Activated CD8-positive, alpha-beta memory T cell treated with anti-CD3 and anti-CD28 coated beads, Interleukin-2, amount 10 ng/mL, durations not matched to agents 7 days and 5 days (primary cell): ENCODE measurements around the gene NCOA7. TPM values are rescaled to one million over a fixed set of nuclear protein-coding genes. Genes with fewer than 3 reads are reported as not detected.
A peak's percentile ranks its signal among the peaks of the same experiment; 100 is the strongest.
"Not testable (repeated sequence)": the region's sequence is repeated elsewhere in the genome, so short reads cannot be mapped to it uniquely, and the experiment has no call there.

Experiments used
- ATAC-seq: fragments of 150-1000 bp; cut with Tn5 transposase; one replicate; pipeline ENCODE4 v1.10.0; 2021; ENCODE audit warnings: moderate library complexity
- CTCF ChIA-PET: fragments of 350-600 bp; sonication (Branson Sonifier 250); formaldehyde crosslinking; loops from one replicate; lab custom pipeline; 2021; ENCODE audit warnings: antibody characterized with exemption; lab: Charles Lee
- DNase-seq: peaks from one replicate; pipeline ENCODE4 v3.0.0-alpha.2; 2020
- H3K27ac Mint-ChIP-seq: one replicate; pipeline ENCODE4 v1.8.0; 2021; ENCODE audit warnings: mild to moderate bottlenecking, mixed read lengths
- H3K27me3 Mint-ChIP-seq: one replicate; pipeline ENCODE4 v1.8.0; 2021; ENCODE audit warnings: mixed read lengths
- H3K36me3 Mint-ChIP-seq: one replicate; pipeline ENCODE4 v1.8.0; 2021; ENCODE audit warnings: mild to moderate bottlenecking, mixed read lengths
- H3K4me1 Mint-ChIP-seq: one replicate; pipeline ENCODE4 v1.8.0; 2021; ENCODE audit warnings: mixed read lengths
- H3K4me3 Mint-ChIP-seq: one replicate; pipeline ENCODE4 v1.8.0; 2021; ENCODE audit warnings: mild to moderate bottlenecking, moderate library complexity, mixed read lengths
- H3K9me3 Mint-ChIP-seq: one replicate; pipeline ENCODE4 v1.8.0; 2022; ENCODE audit warnings: low read depth, mixed read lengths
- total RNA-seq, 2 experiments: library from RNA; stranded (reverse); gene quantifications; one replicate each; pipeline ENCODE4 v1.2.3, GENCODE V29; 2021

Gene NCOA7
- total RNA-seq, 2 experiments from 2014 or later: 45.3 to 46.9 TPM

DNA sequence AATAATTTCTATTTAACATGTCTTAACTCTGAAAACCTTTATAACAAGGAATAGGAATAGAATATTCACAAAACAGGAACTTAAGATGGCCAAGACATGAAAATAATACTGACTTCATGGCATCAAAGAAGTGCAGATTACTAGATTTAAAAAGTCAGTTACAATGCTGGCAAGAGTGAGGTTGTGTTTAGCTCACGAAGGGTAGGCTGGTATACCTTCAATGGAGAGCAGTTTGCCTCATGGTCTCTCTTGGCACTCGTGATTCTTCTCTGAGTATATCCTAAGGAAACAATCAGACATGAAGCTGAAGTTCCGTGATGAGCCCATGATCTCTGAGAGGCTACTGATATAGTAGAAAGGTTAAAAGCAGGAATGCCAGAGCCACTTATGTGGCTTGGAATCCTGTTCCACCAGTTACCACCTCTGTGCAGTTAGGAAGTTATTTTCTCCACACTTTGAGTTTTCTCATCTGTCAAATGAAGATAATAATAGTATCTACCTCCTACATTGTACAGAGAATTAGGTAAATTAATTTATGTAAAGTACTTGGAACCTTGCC is 7.2 kb downstream of the NCOA7 start:
- peaks cover 30% of the 10 kb centered on the region for H3K4me1 Mint-ChIP-seq
- CTCF ChIA-PET: interaction anchor here (1.6 to 2.3 kb wide), 2 partner anchors 8 to 158 kb away, joined by 5 to 7 read pairs; no protein-coding TSS in a partner anchor
- no peaks in the 10 kb centered on the region for H3K27me3 Mint-ChIP-seq
- no peak overlapping the region for H3K27ac Mint-ChIP-seq
- H3K9me3 Mint-ChIP-seq: no peaks in the 10 kb centered on the region
- ATAC-seq: no peak
- peaks cover 31% of the 10 kb centered on the region for H3K36me3 Mint-ChIP-seq
- DNase-seq: no peak
- H3K4me3 Mint-ChIP-seq: no peak overlapping the region

- DNase-seq (no peak), ATAC-seq (no peak)
- CTCF ChIA-PET: interaction anchor here (2.3 kb wide), 1 partner anchor 9 kb away, joined by 5 read pairs; no protein-coding TSS in a partner anchor
- H3K36me3 Mint-ChIP-seq: peaks cover 33% of the 10 kb centered on the region
- no peak overlapping the region for H3K27ac Mint-ChIP-seq
- H3K4me1 Mint-ChIP-seq: peaks cover 30% of the 10 kb centered on the region
- H3K27me3 Mint-ChIP-seq: no peaks in the 10 kb centered on the region
- no peaks in the 10 kb centered on the region for H3K9me3 Mint-ChIP-seq
- H3K4me3 Mint-ChIP-seq: no peak overlapping the region
Observed at GRCh38 chr6:125798734-125799508, 8.2 kb downstream of the NCOA7 start.

GRCh38 chr6:125802383-125802782 is 11.6 kb downstream of the NCOA7 start:
- Mint-ChIP-seq H3K4me3 (no peak overlapping the region), H3K4me1 (peaks cover 46% of the 10 kb centered on the region), H3K27me3 (no peaks in the 10 kb centered on the region), H3K36me3 (peaks cover 44% of the 10 kb centered on the region), H3K9me3 (no peaks in the 10 kb centered on the region), H3K27ac (no peak overlapping the region)
- ATAC-seq (no peak), DNase-seq (no peak)
- CTCF ChIA-PET: interaction anchor here (1.1 to 2.0 kb wide), 3 partner anchors 12 to 21 kb away, joined by 3 to 13 read pairs (median 3); partner anchors contain the start of gene NCOA7

DNA sequence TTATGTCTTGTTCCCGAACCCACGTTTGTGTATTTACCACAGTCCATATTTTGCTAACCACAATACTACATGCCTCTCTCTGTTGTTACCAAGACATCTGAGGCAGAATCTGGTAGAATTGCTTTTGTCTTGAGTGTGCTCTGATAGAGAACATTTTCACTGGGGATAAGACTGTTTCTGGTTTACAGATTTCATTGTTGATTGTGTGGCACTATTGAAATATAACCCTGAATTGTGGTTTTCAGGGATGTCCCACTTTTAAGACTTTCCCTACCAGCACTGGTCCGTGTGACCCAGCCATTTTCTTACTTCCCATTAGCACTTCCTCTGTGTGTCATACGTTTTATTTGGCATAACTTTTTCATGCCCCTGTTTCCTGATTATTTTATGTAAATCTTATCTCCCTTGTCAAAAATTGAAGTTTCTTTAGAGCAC is 12.2 kb downstream of the NCOA7 start:
- peaks cover 44% of the 10 kb centered on the region for H3K36me3 Mint-ChIP-seq
- no peak for ATAC-seq
- DNase-seq: no peak
- H3K4me3 Mint-ChIP-seq: no peak overlapping the region
- H3K9me3 Mint-ChIP-seq: no peaks in the 10 kb centered on the region
- H3K27ac Mint-ChIP-seq: no peak overlapping the region
- peaks cover 52% of the 10 kb centered on the region for H3K4me1 Mint-ChIP-seq
- H3K27me3 Mint-ChIP-seq: no peaks in the 10 kb centered on the region
- CTCF ChIA-PET: interaction anchor here (1.1 kb wide), 1 partner anchor 17 kb away, joined by 3 read pairs; no protein-coding TSS in a partner anchor

DNA sequence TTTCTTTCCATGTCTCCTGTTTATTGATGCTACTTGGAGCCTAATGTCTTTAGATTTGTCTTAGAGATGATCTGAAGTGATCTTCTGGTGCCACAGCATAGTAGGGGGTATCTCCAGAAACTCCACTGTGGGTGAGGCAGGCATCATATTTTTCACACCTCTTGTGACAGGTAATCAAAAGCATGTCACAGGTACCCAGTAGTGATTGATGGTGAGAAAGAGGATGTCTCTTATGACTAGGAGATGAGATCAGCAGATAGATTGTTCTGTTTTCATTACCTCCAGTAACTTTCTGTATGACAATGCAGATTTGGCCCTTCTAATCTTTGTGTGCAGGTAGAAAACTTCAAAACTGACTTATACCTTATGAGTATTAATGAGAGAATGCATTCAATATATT is 13.5 kb downstream of the NCOA7 start:
- ATAC-seq (peak; percentile 73), DNase-seq (no peak)
- Mint-ChIP-seq H3K27me3 (no peaks in the 10 kb centered on the region), H3K9me3 (no peaks in the 10 kb centered on the region), H3K4me1 (peaks cover 58% of the 10 kb centered on the region), H3K27ac (no peak overlapping the region), H3K36me3 (peaks cover 43% of the 10 kb centered on the region), H3K4me3 (no peak overlapping the region)
- CTCF ChIA-PET: interaction anchor here (1.0 to 2.1 kb wide), 4 partner anchors 13 to 172 kb away, joined by 3 to 12 read pairs (median 3); partner anchors contain the start of gene NCOA7

DNA sequence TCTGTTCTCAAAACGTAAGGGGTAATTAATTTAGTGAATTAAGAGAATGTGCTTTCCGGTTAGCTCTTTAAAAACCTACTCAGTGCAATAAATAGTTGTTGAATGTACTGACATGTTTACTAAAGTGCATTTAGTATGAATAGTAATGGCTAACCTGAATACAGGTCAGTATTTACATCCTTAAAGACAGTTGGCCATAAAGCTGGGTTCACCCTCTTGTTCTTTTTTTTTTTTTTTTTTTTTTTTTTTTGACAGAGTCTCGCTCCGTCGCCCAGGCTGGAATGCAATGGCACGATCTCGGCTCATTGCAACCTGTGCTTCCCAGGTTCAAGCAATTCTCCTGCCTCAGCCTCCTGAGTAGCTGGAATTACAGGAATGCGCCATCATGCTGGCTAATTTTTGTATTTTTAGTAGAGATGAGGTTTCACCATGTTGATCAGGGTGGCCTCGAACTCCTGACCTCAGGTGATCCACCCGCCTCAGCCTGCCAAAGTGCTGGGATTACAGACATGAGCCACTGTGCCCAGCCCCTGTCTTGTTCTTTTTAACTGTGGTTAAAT is 14.2 kb downstream of the NCOA7 start:
- H3K4me1 Mint-ChIP-seq: peaks cover 58% of the 10 kb centered on the region
- not testable (repeated sequence) for H3K27me3 Mint-ChIP-seq, DNase-seq, H3K9me3 Mint-ChIP-seq, H3K4me3 Mint-ChIP-seq, H3K27ac Mint-ChIP-seq, ATAC-seq
- CTCF ChIA-PET: interaction anchor here (1.0 to 2.1 kb wide), 4 partner anchors 14 to 172 kb away, joined by 3 to 12 read pairs (median 3); partner anchors contain the start of gene NCOA7
- H3K36me3 Mint-ChIP-seq: peaks cover 39% of the 10 kb centered on the region

DNA sequence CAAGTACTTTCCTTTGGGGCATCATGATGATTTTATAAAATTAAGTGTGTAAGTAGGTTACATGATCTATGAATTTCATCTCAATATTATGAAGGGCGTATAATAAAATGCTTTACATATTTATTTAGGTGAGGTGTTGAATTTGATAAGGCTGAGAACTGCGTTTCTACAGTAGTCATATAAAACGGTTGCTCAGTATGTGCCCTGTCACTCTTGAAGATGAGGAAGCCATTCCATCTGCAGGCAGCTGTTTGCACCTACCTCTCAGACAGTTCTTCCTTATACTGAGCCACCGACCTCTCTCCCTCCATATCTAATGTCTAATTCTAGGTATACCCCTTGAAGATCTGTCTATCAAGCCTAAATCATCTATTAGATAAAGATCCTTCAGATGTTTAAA is 16.1 kb downstream of the NCOA7 start:
- Mint-ChIP-seq H3K4me1 (peaks cover 62% of the 10 kb centered on the region), H3K9me3 (no peaks in the 10 kb centered on the region), H3K27ac (no peak overlapping the region), H3K4me3 (no peak overlapping the region), H3K36me3 (peaks cover 33% of the 10 kb centered on the region), H3K27me3 (no peaks in the 10 kb centered on the region)
- ATAC-seq (no peak), DNase-seq (no peak)
- CTCF ChIA-PET: interaction anchor here (0.6 to 1.4 kb wide), 2 partner anchors 149 to 167 kb away, joined by 3 to 4 read pairs; no protein-coding TSS in a partner anchor

- H3K4me3 Mint-ChIP-seq: no peak overlapping the region
- peak overlapping the region; percentile 34 for H3K27ac Mint-ChIP-seq
- ATAC-seq: peak; percentile 32
- H3K4me1 Mint-ChIP-seq: peaks cover 59% of the 10 kb centered on the region
- CTCF ChIA-PET: interaction anchor here (0.6 to 1.6 kb wide), 3 partner anchors 17 to 167 kb away, joined by 3 to 4 read pairs (median 4); partner anchors contain the start of gene NCOA7
- H3K36me3 Mint-ChIP-seq: peaks cover 29% of the 10 kb centered on the region
- H3K9me3 Mint-ChIP-seq: no peaks in the 10 kb centered on the region
- no peak for DNase-seq
- no peaks in the 10 kb centered on the region for H3K27me3 Mint-ChIP-seq
Observed at GRCh38 chr6:125807293-125807692, 16.5 kb downstream of the NCOA7 start.

- CTCF ChIA-PET: interaction anchor here (0.6 to 1.6 kb wide), 3 partner anchors 18 to 148 kb away, joined by 4 to 5 read pairs (median 4); partner anchors contain the start of gene NCOA7
- ATAC-seq (peak; percentile 31), DNase-seq (no peak)
- Mint-ChIP-seq H3K27me3 (no peaks in the 10 kb centered on the region), H3K9me3 (no peaks in the 10 kb centered on the region), H3K36me3 (peaks cover 30% of the 10 kb centered on the region), H3K4me1 (peaks cover 55% of the 10 kb centered on the region), H3K27ac (no peak overlapping the region), H3K4me3 (no peak overlapping the region)
Observed at GRCh38 chr6:125808060-125808459, 17.3 kb downstream of the NCOA7 start.

GRCh38 chr6:125808591-125808990 is 17.8 kb downstream of the NCOA7 start:
- H3K4me1 Mint-ChIP-seq: peaks cover 51% of the 10 kb centered on the region
- H3K4me3 Mint-ChIP-seq: no peak overlapping the region
- peaks cover 28% of the 10 kb centered on the region for H3K36me3 Mint-ChIP-seq
- CTCF ChIA-PET: interaction anchor here (1.4 to 1.6 kb wide), 2 partner anchors 18 to 147 kb away, joined by 4 read pairs; partner anchors contain the start of gene NCOA7
- no peaks in the 10 kb centered on the region for H3K27me3 Mint-ChIP-seq
- no peak overlapping the region for H3K27ac Mint-ChIP-seq
- ATAC-seq: no peak
- no peak for DNase-seq
- H3K9me3 Mint-ChIP-seq: no peaks in the 10 kb centered on the region

GRCh38 chr6:125809570-125810170 is 18.9 kb downstream of the NCOA7 start:
- Mint-ChIP-seq H3K4me3 (no peak overlapping the region), H3K36me3 (peaks cover 23% of the 10 kb centered on the region), H3K9me3 (no peaks in the 10 kb centered on the region), H3K4me1 (peaks cover 46% of the 10 kb centered on the region), H3K27ac (no peak overlapping the region), H3K27me3 (no peaks in the 10 kb centered on the region)
- ATAC-seq (no peak), DNase-seq (no peak)
- CTCF ChIA-PET: interaction anchor here (0.8 to 1.8 kb wide), 3 partner anchors 14 to 147 kb away, joined by 3 to 4 read pairs (median 3); partner anchors contain the start of gene HINT3

DNA sequence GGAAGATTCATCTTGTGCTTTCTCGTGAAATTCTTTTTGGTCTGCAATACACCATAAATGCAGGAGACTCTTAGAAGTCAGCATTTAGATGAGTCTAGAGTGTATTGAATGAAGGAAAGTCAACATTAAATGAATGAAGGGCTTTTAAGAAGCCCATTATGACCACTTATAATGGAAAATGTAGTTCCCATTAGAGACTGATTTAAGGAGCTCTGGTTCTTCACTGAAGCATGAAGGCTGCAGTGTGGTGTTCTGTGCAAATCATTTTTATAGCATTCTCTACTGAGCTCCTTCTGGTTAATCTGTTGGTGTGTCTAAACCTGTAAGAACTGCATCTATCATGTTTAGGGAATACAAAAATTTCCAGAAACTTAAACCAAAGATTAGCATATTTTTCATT is 19.7 kb downstream of the NCOA7 start:
- ATAC-seq: no peak

More for the DNA sequence above, 19.7 kb downstream of the NCOA7 start:
- no peak overlapping the region for H3K4me3 Mint-ChIP-seq
- H3K27me3 Mint-ChIP-seq: no peaks in the 10 kb centered on the region
- no peak overlapping the region for H3K27ac Mint-ChIP-seq
- no peaks in the 10 kb centered on the region for H3K9me3 Mint-ChIP-seq
- peaks cover 25% of the 10 kb centered on the region for H3K36me3 Mint-ChIP-seq
- CTCF ChIA-PET: interaction anchor here (1.5 to 1.8 kb wide), 2 partner anchors 19 to 146 kb away, joined by 3 to 4 read pairs; partner anchors contain the start of gene HINT3
- H3K4me1 Mint-ChIP-seq: peaks cover 47% of the 10 kb centered on the region
- no peak for DNase-seq
